Caco-2 (cell line): ENCODE data around the gene OXER1. TPM values are rescaled to one million over a fixed set of nuclear protein-coding genes. Genes with fewer than 3 reads are reported as not detected.

Source experiments
- BruUV-seq: library from RNA; stranded (reverse); fragments of 400-500 nt; replicated peaks from 2 replicates; lab custom pipeline; 2021; lab: Mats Ljungman, UMichigan
- CTCF ChIA-PET: fragments of 300-600 bp; sonication (Branson Sonifier 250); formaldehyde crosslinking; loops from one replicate; lab custom pipeline; 2022; ENCODE audit warnings: antibody characterized with exemption; lab: Charles Lee
- POLR2A ChIA-PET: fragments of 300-600 bp; sonication (Branson Sonifier 250); formaldehyde crosslinking; loops from one replicate; lab custom pipeline; 2022; ENCODE audit warnings: antibody characterized with exemption; lab: Charles Lee
- DNase-seq, 2 experiments: peaks; one replicate each; pipeline versions ENCODE4 v3.0.0 to v3.0.0-alpha.2; 2020 to 2022
- H3K27me3 ChIP-seq: replicated peaks from 2 replicates; pipeline ENCODE4 v1.6.0; 2011; ENCODE audit warnings: low read length; ENCODE audit not compliant: control insufficient read depth, insufficient read depth
- H3K36me3 ChIP-seq: 2 replicates; pipeline ENCODE4 v1.5.1; 2011; ENCODE audit warnings: low read length; ENCODE audit not compliant: control insufficient read depth, insufficient read depth
- H3K4me1 ChIP-seq: fragments of 250-450 bp; sonication (Bioruptor Pico); 2 replicates; pipeline ENCODE4 v1.5.1; 2020; ENCODE audit warnings: mild to moderate bottlenecking
- H3K4me3 ChIP-seq: 2 replicates; pipeline ENCODE4 v1.5.1; 2011; ENCODE audit warnings: low read depth, mild to moderate bottlenecking, control low read depth, low read length
- H3K9me3 ChIP-seq: fragments of 250-450 bp; sonication (Bioruptor Pico); 2 replicates; pipeline ENCODE4 v1.5.1; 2020; ENCODE audit warnings: mild to moderate bottlenecking, moderate library complexity
- H3K27ac Mint-ChIP-seq: one replicate; pipeline ENCODE4 v1.8.0; 2022; ENCODE audit warnings: mixed read lengths; ENCODE audit not compliant: unreplicated experiment
- H3K27me3 Mint-ChIP-seq: one replicate; pipeline ENCODE4 v1.8.0; 2022; ENCODE audit warnings: mixed read lengths; ENCODE audit not compliant: insufficient read depth, unreplicated experiment
- H3K36me3 Mint-ChIP-seq: one replicate; pipeline ENCODE4 v1.8.0; 2022; ENCODE audit warnings: mild to moderate bottlenecking, mixed read lengths; ENCODE audit not compliant: insufficient read depth, unreplicated experiment
- H3K4me1 Mint-ChIP-seq: one replicate; pipeline ENCODE4 v1.8.0; 2022; ENCODE audit warnings: low read depth, mixed read lengths; ENCODE audit not compliant: unreplicated experiment
- H3K4me3 Mint-ChIP-seq: one replicate; pipeline ENCODE4 v1.8.0; 2022; ENCODE audit warnings: mild to moderate bottlenecking, moderate library complexity, mixed read lengths; ENCODE audit not compliant: unreplicated experiment
- H3K9me3 Mint-ChIP-seq: one replicate; pipeline ENCODE4 v1.8.0; 2022; ENCODE audit warnings: mixed read lengths; ENCODE audit not compliant: unreplicated experiment
- CTCF ChIP-seq, 2 experiments: fragments of 200-600 bp in 1 of 2; IDR thresholded peaks; 1 replicate in 1 of 2; 2 replicates in 1 of 2; pipeline versions ENCODE4 v1.5.1 to v1.8.0; 2011 to 2022; ENCODE audit warnings: antibody characterized with exemption in 1 of 2, control low read depth in 1 of 2, inconsistent platforms in 1 of 2, low read depth in 1 of 2, low read length in 1 of 2, mild to moderate bottlenecking in 1 of 2, moderate library complexity in 1 of 2; ENCODE audit not compliant: insufficient read depth in 1 of 2, severe bottlenecking in 1 of 2, unreplicated experiment in 1 of 2
- intact Hi-C: fragments of 100-400 bp; cut with micrococcal nuclease; formaldehyde crosslinking; loops from one replicate; pipeline ENCODE4 v1.10.0; 2022; ENCODE audit not compliant: unreplicated experiment
- total RNA-seq: library from RNA; stranded (reverse); gene quantifications from 2 replicates; pipeline ENCODE4 v1.2.3, GENCODE V29; 2022

The OXER1 gene
- total RNA-seq, 1 experiment from 2014 or later: 10.9 TPM

- DNase-seq: no peak
- ChIA-PET POLR2A (no interaction called here), CTCF (no interaction called here)
- no peak overlapping the region for H3K27ac Mint-ChIP-seq
- no TSS peak for BruUV-seq
- intact Hi-C loops: no loop called here
- Histone ChIP-seq H3K4me1 (no peaks in the 10 kb centered on the region), H3K9me3 (no peaks in the 10 kb centered on the region), H3K27me3 (no peaks in the 10 kb centered on the region), H3K36me3 (no peaks in the 10 kb centered on the region), H3K4me3 (no peak overlapping the region)
- H3K27me3 Mint-ChIP-seq: no peaks in the 10 kb centered on the region
- no peak for TF ChIP-seq CTCF (IDR thresholded peaks at IDR 0.05; ENCODE audit: insufficient read depth in 1 of 2, low read depth in 1 of 2, low read length in 1 of 2, severe bottlenecking in 1 of 2, unreplicated experiment in 1 of 2)
- peaks cover 10% of the 10 kb centered on the region for H3K36me3 Mint-ChIP-seq
- H3K9me3 Mint-ChIP-seq: no peaks in the 10 kb centered on the region
- no peaks in the 10 kb centered on the region for H3K4me1 Mint-ChIP-seq
- H3K4me3 Mint-ChIP-seq: no peak overlapping the region
These were observed 51.0 kb downstream of the OXER1 start for GRCh38 chr2:42712934-42713333.

Other genes starting within 250 kb of the OXER1 start
- gene MTA3, start 195.5 kb downstream of the OXER1 start, total RNA-seq: 85.4 and 85.7 TPM in 2 replicates
- gene HAAO, start 28.4 kb upstream of the OXER1 start, total RNA-seq: 44.1 and 47.5 TPM in 2 replicates